ENCODE data around the gene ZSCAN4. TPM values are rescaled to one million over a fixed set of nuclear protein-coding genes. Genes with fewer than 3 reads are reported as not detected.

Gene ZSCAN4
- total RNA-seq, 1 experiment from 2014 or later, result not detected

- Histone ChIP-seq H3K18ac (ENCODE audit: insufficient read length, low read depth, low read length) (no peak overlapping the region), H3T11ph (ENCODE audit: low read length) (no peak overlapping the region), H3K27me3 (ENCODE audit: insufficient read depth, low read length) (no peaks in the 10 kb centered on the region), H2BK15ac (ENCODE audit: low read depth, low read length) (no peak overlapping the region), H3K4me1 (ENCODE audit: insufficient read depth, low read length) (no peaks in the 10 kb centered on the region), H2BK120ac (ENCODE audit: low read depth, low read length, poor library complexity, severe bottlenecking) (no peak overlapping the region), H2BK12ac (ENCODE audit: insufficient read length, low read depth, low read length) (no peak overlapping the region), H3K56ac (ENCODE audit: insufficient read length, low read depth, low read length) (no peak overlapping the region), H3K79me2 (ENCODE audit: insufficient read depth, low read length) (no peaks in the 10 kb centered on the region), H4K5ac (ENCODE audit: insufficient read length, low read depth, low read length) (no peak overlapping the region), H3K4ac (ENCODE audit: low read depth, low read length) (no peak overlapping the region), H3K9me3 (ENCODE audit: control insufficient read depth, low read depth, low read length) (no peaks in the 10 kb centered on the region), H3K79me1 (ENCODE audit: insufficient read depth, low read depth, low read length, poor library complexity, severe bottlenecking) (no peaks in the 10 kb centered on the region), H2BK5ac (ENCODE audit: insufficient read length, low read length) (no peak overlapping the region), H2BK20ac (ENCODE audit: low read depth, low read length, poor library complexity, severe bottlenecking) (no peak overlapping the region), H3K23ac (ENCODE audit: insufficient read length, low read depth, low read length) (no peak overlapping the region), H4K20me1 (ENCODE audit: control insufficient read depth, insufficient read depth, insufficient read length) (no peaks in the 10 kb centered on the region), H2AK5ac (ENCODE audit: insufficient read length, low read length) (no peak overlapping the region), H3K4me2 (ENCODE audit: insufficient read depth, insufficient read length, low read length) (no peak overlapping the region), H4K8ac (replicated peaks; ENCODE audit: insufficient read length, low read depth, low read length) (no peak overlapping the region), H3K27ac (ENCODE audit: insufficient read length, low read depth, low read length) (no peak overlapping the region), H2AFZ (ENCODE audit: low read length) (no peak overlapping the region), H3K9ac (ENCODE audit: extremely low read depth, insufficient read length, low read length) (no peak overlapping the region), H3K23me2 (ENCODE audit: insufficient read length, low read depth, low read length, poor library complexity, severe bottlenecking) (no peaks in the 10 kb centered on the region), H4K91ac (ENCODE audit: insufficient read length, low read depth, low read length) (no peak overlapping the region), H3K14ac (ENCODE audit: insufficient read depth, low read length) (no peak overlapping the region)
- peaks cover 3% of the 10 kb centered on the region; the same call in 1 of the 2 replicates for H3K27me3 Mint-ChIP-seq (ENCODE audit: low read depth)
- no peak overlapping the region for H3K4me3 Mint-ChIP-seq
- DNase-seq, result no peak
- H3K36me3 Mint-ChIP-seq (ENCODE audit: insufficient read depth in 1 of 3, low read depth in 3 of 3), result peaks cover 56 to 66% (median 58%) of the 10 kb centered on the region in 3 experiments
- WGBS (ENCODE audit: extremely low coverage, insufficient read length, low lambda C conversion rate), result no CpG with 5 or more reads among the region's 4 CpGs
- H3K27ac Mint-ChIP-seq, result no peak overlapping the region
- H3K4me1 Mint-ChIP-seq, result no peaks in the 10 kb centered on the region
- H3K9me3 Mint-ChIP-seq, result peaks cover 21 to 34% of the 10 kb centered on the region in 2 experiments
- no peak for TF ChIP-seq CTCF (conservative IDR thresholded peaks at IDR 0.05)
Measured at GRCh38 chr19:57641715-57642234, 27.0 kb upstream of the ZSCAN4 start.

Measured in H9 (cell line).